Gastroesophageal sphincter (tissue), 3 donors: ENCODE measurements around the gene ATP6V0B.

ENCODE experiments used
- EP300 ChIP-seq: sonication (generic); formaldehyde crosslinking; IDR thresholded peaks from one replicate; pipeline ENCODE4 v1.6.1; 2017; ENCODE audit warnings: antibody characterized with exemption, mild to moderate bottlenecking
- POLR2A ChIP-seq, 2 donors: fragments of 450-650 bp; IDR thresholded peaks; one replicate each; pipeline ENCODE4 v1.6.1; 2017; ENCODE audit warnings: antibody characterized with exemption in 2 of 2, mild to moderate bottlenecking in 2 of 2, moderate library complexity in 1 of 2
- TF ChIP-seq, protein P1 (sequence below), 4 experiments: fragments of 200-600 bp in 2 of 4; fragments of 450-650 bp in 2 of 4; sonication (generic) in 1 of 4; IDR thresholded peaks; one replicate each; pipeline ENCODE4 v1.5.1; 2017 to 2019; ENCODE audit warnings: antibody characterized with exemption in 4 of 4, mild to moderate bottlenecking in 2 of 4, moderate library complexity in 2 of 4

- TF ChIP-seq EP300 (no peak), POLR2A (IDR thresholded peaks at IDR 0.05) (no peak)
- TF ChIP-seq, protein P1, sequence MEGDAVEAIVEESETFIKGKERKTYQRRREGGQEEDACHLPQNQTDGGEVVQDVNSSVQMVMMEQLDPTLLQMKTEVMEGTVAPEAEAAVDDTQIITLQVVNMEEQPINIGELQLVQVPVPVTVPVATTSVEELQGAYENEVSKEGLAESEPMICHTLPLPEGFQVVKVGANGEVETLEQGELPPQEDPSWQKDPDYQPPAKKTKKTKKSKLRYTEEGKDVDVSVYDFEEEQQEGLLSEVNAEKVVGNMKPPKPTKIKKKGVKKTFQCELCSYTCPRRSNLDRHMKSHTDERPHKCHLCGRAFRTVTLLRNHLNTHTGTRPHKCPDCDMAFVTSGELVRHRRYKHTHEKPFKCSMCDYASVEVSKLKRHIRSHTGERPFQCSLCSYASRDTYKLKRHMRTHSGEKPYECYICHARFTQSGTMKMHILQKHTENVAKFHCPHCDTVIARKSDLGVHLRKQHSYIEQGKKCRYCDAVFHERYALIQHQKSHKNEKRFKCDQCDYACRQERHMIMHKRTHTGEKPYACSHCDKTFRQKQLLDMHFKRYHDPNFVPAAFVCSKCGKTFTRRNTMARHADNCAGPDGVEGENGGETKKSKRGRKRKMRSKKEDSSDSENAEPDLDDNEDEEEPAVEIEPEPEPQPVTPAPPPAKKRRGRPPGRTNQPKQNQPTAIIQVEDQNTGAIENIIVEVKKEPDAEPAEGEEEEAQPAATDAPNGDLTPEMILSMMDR (IDR thresholded peaks at IDR 0.05), result no peak
Measured at GRCh38 chr1:43980255-43981134, 5.7 kb downstream of the ATP6V0B start.
